Ishikawa (cell line): ENCODE measurements around the gene BBS9.

Source experiments
- CEBPB ChIP-seq: IDR thresholded peaks from 2 replicates; pipeline ENCODE4 v1.6.1; 2012
- CREB1 ChIP-seq: IDR thresholded peaks from 2 replicates; pipeline ENCODE4 v1.6.1; 2012; ENCODE audit warnings: low read depth
- EP300 ChIP-seq: IDR thresholded peaks from 2 replicates; pipeline ENCODE4 v1.6.1; 2012; ENCODE audit warnings: borderline replicate concordance
- RAD21 ChIP-seq: IDR thresholded peaks from 2 replicates; pipeline ENCODE4 v1.6.1; 2012; ENCODE audit warnings: low read depth
- TAF1 ChIP-seq: IDR thresholded peaks from 2 replicates; pipeline ENCODE4 v1.6.1; 2012; ENCODE audit warnings: low read depth, mild to moderate bottlenecking
- USF1 ChIP-seq: IDR thresholded peaks from 2 replicates; pipeline ENCODE4 v1.6.1; 2012
- YY1 ChIP-seq: IDR thresholded peaks from 2 replicates; pipeline ENCODE4 v1.6.1; 2012; ENCODE audit warnings: low read depth

DNA sequence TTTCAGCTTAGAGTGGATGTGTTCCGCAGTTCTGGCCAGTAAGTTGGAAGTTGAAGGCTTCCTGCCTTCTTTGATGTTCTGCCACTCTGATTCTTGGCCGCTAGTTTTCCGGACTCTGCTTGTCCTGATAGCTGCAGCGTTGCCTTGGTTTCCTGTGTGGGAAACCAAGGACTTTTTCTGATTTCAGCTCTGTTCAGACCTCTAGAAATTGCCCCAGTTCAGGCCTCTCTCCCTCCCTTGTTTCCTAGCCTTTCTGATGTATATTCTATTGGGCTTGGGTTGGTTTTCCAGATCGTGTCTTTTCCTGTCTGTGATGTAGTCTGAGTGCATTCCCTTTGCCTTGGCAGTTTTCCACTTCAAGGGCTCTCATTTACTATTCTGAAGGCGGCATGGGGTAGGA lies 318.7 kb downstream of the BBS9 start:
- TF ChIP-seq CREB1 (no peak), YY1 (no peak), CEBPB (no peak), TAF1 (no peak), USF1 (no peak), EP300 (no peak), RAD21 (no peak)
